SK-N-SH (cell line): ENCODE results near the gene NEU2. TPM values are rescaled to one million over a fixed set of nuclear protein-coding genes. Genes with fewer than 3 reads are reported as not detected.

Experiments used
- CTCF ChIA-PET: fragments of 300-600, 350-600 bp; formaldehyde crosslinking; extraction: SDS; loops from one replicate; lab custom pipeline; 2021; lab: Yijun Ruan, JAX
- POLR2A ChIA-PET: fragments of 350-600 bp; sonication (Branson Sonifier 250); formaldehyde crosslinking; extraction: SDS; loops from one replicate; lab custom pipeline; 2020; ENCODE audit warnings: antibody characterized with exemption, inconsistent platforms; lab: Yijun Ruan, JAX
- DNase-seq: peaks from one replicate; pipeline ENCODE4 v3.0.0; 2012
- H2AFZ ChIP-seq: fragments of 200-600 bp; sonication (generic); 2 replicates; pipeline ENCODE4 v1.8.1; 2016; ENCODE audit warnings: antibody characterized with exemption, mild to moderate bottlenecking, low read depth
- H3F3A ChIP-seq: fragments of 200-600 bp; sonication (generic); replicated peaks from 2 replicates; pipeline ENCODE3; 2016; ENCODE audit warnings: antibody characterized with exemption, mild to moderate bottlenecking; ENCODE audit not compliant: insufficient read depth
- H3K27ac ChIP-seq, 2 experiments: fragments of 200-500 bp in 1 of 2; fragments of 200-600 bp in 1 of 2; sonication (Bioruptor generic) in 1 of 2; sonication (generic), shearing (Covaris generic) in 1 of 2; 2 replicates each; pipeline versions ENCODE4 v1.5.1 to v1.6.1; 2014 to 2016; ENCODE audit warnings: low read depth in 2 of 2, inconsistent platforms in 1 of 2, low read length in 1 of 2, mild to moderate bottlenecking in 1 of 2, mixed read lengths in 1 of 2
- H3K27me3 ChIP-seq: fragments of 200-600 bp; sonication (generic), shearing (Covaris generic); 2 replicates; pipeline ENCODE4 v1.6.1; 2016; ENCODE audit warnings: mixed run types; ENCODE audit not compliant: insufficient read depth
- H3K36me3 ChIP-seq, 2 experiments: fragments of 200-500 bp in 1 of 2; fragments of 200-600 bp in 1 of 2; sonication (Bioruptor generic) in 1 of 2; sonication (generic) in 1 of 2; replicated peaks in 1 of 2; 2 replicates each; pipeline versions ENCODE3 to v1.5.1; 2014 to 2016; ENCODE audit warnings: low read length in 1 of 2, mild to moderate bottlenecking in 1 of 2; ENCODE audit not compliant: insufficient read depth in 2 of 2, control insufficient read depth in 1 of 2
- H3K4me1 ChIP-seq, 2 experiments: fragments of 200-500 bp in 1 of 2; fragments of 200-600 bp in 1 of 2; sonication (Bioruptor generic) in 1 of 2; sonication (generic), shearing (Covaris generic) in 1 of 2; 2 replicates each; pipeline versions ENCODE4 v1.5.1 to v1.6.1; 2014 to 2016; ENCODE audit warnings: low read depth in 1 of 2, low read length in 1 of 2, mixed run types in 1 of 2; ENCODE audit not compliant: insufficient read depth in 2 of 2, control insufficient read depth in 1 of 2
- H3K4me2 ChIP-seq: fragments of 200-600 bp; sonication (generic), shearing (Covaris generic); 2 replicates; pipeline ENCODE4 v1.6.1; 2017; ENCODE audit warnings: mixed run types
- H3K4me3 ChIP-seq, 2 experiments: fragments of 200-500 bp in 1 of 2; fragments of 200-600 bp in 1 of 2; sonication (Bioruptor generic) in 1 of 2; sonication (generic), shearing (Covaris generic) in 1 of 2; 2 replicates each; pipeline versions ENCODE4 v1.5.1 to v1.8.1; 2014 to 2016; ENCODE audit warnings: low read depth in 2 of 2, inconsistent platforms in 1 of 2, low read length in 1 of 2, mild to moderate bottlenecking in 1 of 2, mixed read lengths in 1 of 2, moderate library complexity in 1 of 2
- H3K79me2 ChIP-seq: fragments of 200-600 bp; sonication (generic); 2 replicates; pipeline ENCODE4 v1.8.1; 2017; ENCODE audit warnings: mild to moderate bottlenecking; ENCODE audit not compliant: insufficient read depth
- H3K9ac ChIP-seq: fragments of 200-600 bp; sonication (generic); 2 replicates; pipeline ENCODE4 v1.6.1; 2017; ENCODE audit warnings: mixed run types
- H3K9me2 ChIP-seq: fragments of 200-600 bp; sonication (generic); 2 replicates; pipeline ENCODE4 v1.6.1; 2017; ENCODE audit warnings: mixed run types
- H3K9me3 ChIP-seq: fragments of 200-600 bp; sonication (generic); 2 replicates; pipeline ENCODE4 v1.6.1; 2017; ENCODE audit warnings: mixed run types, mild to moderate bottlenecking, moderate library complexity
- H4K20me1 ChIP-seq: fragments of 200-600 bp; sonication (generic); 2 replicates; pipeline ENCODE4 v1.6.1; 2017; ENCODE audit warnings: mild to moderate bottlenecking, mixed run types; ENCODE audit not compliant: insufficient read depth
- CHD2 ChIP-seq: fragments of 150-350 bp; IDR thresholded peaks from 2 replicates; pipeline ENCODE4 v1.6.1; 2018; ENCODE audit warnings: low read length; ENCODE audit not compliant: partially characterized antibody
- EZH2phosphoT487 ChIP-seq: fragments of 200-600 bp; sonication (generic); IDR thresholded peaks from 2 replicates; pipeline ENCODE4 v1.6.1; 2017; ENCODE audit warnings: low read depth, mixed run types, mild to moderate bottlenecking, antibody characterized with exemption, moderate library complexity, borderline replicate concordance
- FOSL2 ChIP-seq: IDR thresholded peaks from 2 replicates; pipeline ENCODE4 v1.4.0; 2012; ENCODE audit warnings: low read depth, mild to moderate bottlenecking, moderate library complexity, borderline replicate concordance
- FOXM1 ChIP-seq: IDR thresholded peaks from 2 replicates; pipeline ENCODE4 v1.4.0; 2012; ENCODE audit warnings: low read depth, mild to moderate bottlenecking
- GABPA ChIP-seq: IDR thresholded peaks from 2 replicates; pipeline ENCODE4 v1.4.0; 2012; ENCODE audit warnings: low read depth, mild to moderate bottlenecking
- GATA2 ChIP-seq: sonication (generic); formaldehyde crosslinking; IDR thresholded peaks from 2 replicates; pipeline ENCODE4 v1.5.0; 2020; ENCODE audit warnings: mild to moderate bottlenecking, missing genetic modification reagents
- JUND ChIP-seq: IDR thresholded peaks from 2 replicates; pipeline ENCODE4 v1.4.0; 2012
- MEF2A ChIP-seq: IDR thresholded peaks from 2 replicates; pipeline ENCODE4 v1.4.0; 2012; ENCODE audit warnings: low read depth, borderline replicate concordance
- MXI1 ChIP-seq: IDR thresholded peaks from 2 replicates; pipeline ENCODE4 v1.6.1; 2012; ENCODE audit warnings: mild to moderate bottlenecking, low read depth, low read length, improper control_type of control experiment
- NRF1 ChIP-seq: IDR thresholded peaks from 2 replicates; pipeline ENCODE4 v1.6.1; 2012; ENCODE audit warnings: low read depth, mild to moderate bottlenecking, low read length
- POLR2AphosphoS5 ChIP-seq: IDR thresholded peaks from 2 replicates; pipeline ENCODE4 v1.6.1; 2012; ENCODE audit warnings: low read depth, low read length
- RAD21 ChIP-seq: IDR thresholded peaks from 2 replicates; pipeline ENCODE4 v1.6.1; 2012; ENCODE audit warnings: mild to moderate bottlenecking, low read length
- RCOR1 ChIP-seq: fragments of 150-350 bp; IDR thresholded peaks from 2 replicates; pipeline ENCODE4 v1.6.1; 2017; ENCODE audit warnings: antibody characterized with exemption, low read length
- RXRA ChIP-seq: IDR thresholded peaks from 2 replicates; pipeline ENCODE4 v1.4.0; 2012; ENCODE audit warnings: low read depth, mild to moderate bottlenecking, borderline replicate concordance
- TAF1 ChIP-seq: IDR thresholded peaks from 2 replicates; pipeline ENCODE4 v1.6.1; 2012; ENCODE audit warnings: low read depth, mild to moderate bottlenecking, low read length, moderate library complexity, borderline replicate concordance
- USF1 ChIP-seq: IDR thresholded peaks from 2 replicates; pipeline ENCODE4 v1.4.0; 2012; ENCODE audit warnings: low read depth, borderline replicate concordance
- USF2 ChIP-seq: fragments of 150-350 bp; IDR thresholded peaks from 2 replicates; pipeline ENCODE4 v1.6.1; 2017; ENCODE audit warnings: antibody characterized with exemption, low read length, low read depth, borderline replicate concordance
- WGBS: methylation state at CpG from one replicate; pipeline ENCODE4 v1.1.6; 2017; ENCODE audit warnings: low lambda C conversion rate; 5-methylcytosine and 5-hydroxymethylcytosine counted together
- polyA plus RNA-seq, 3 experiments: library from polyadenylated mRNA; depleted of rRNA; stranded (reverse); fragments of >200 nt; gene quantifications; 2 replicates each; pipeline ENCODE4 v1.2.3, GENCODE V29; 2012
- TF ChIP-seq, protein P1 (sequence below): IDR thresholded peaks from 2 replicates; pipeline ENCODE4 v1.4.0; 2012; ENCODE audit warnings: low read depth
- TF ChIP-seq, protein P2 (sequence below): fragments of 200-600 bp; sonication (generic); IDR thresholded peaks from 2 replicates; pipeline ENCODE4 v1.6.1; 2017; ENCODE audit warnings: antibody characterized with exemption, mild to moderate bottlenecking, moderate library complexity
- TF ChIP-seq, protein P3 (sequence below): fragments of 150-350 bp; IDR thresholded peaks from 2 replicates; pipeline ENCODE4 v1.6.1; 2016; ENCODE audit warnings: mild to moderate bottlenecking, low read depth, low read length

Gene NEU2
- polyA plus RNA-seq, 1 of the 3 experiments (the other 2 are of a cell fraction) = not detected

DNA sequence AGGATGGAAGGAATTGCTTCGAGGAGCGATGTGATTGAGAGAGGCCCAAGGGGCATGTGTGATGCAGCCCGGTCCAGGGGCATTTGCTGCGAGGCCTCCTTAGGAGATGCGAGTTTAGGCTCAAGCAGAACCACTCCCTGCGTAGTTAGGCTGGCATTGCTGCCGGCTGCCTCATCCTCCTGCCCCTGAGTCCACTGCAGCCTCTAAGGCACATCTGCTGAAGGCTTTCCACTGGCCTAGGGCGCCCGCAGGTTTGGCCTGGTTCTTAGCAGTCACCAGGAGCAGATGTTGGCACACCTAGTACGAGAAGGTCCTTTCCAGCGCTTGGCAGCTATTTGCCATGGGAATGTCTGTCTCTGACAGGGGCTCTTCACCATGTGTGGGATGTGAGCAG is 48.4 kb downstream of the NEU2 start:
- Histone ChIP-seq H3F3A (no peaks in the 10 kb centered on the region), H3K4me1 (no peaks in the 10 kb centered on the region), H3K27ac (no peak overlapping the region), H2AFZ (no peak overlapping the region), H3K9ac (no peak overlapping the region), H4K20me1 (no peaks in the 10 kb centered on the region), H3K27me3 (no peaks in the 10 kb centered on the region; the same call in 1 of the 2 replicates), H3K4me3 (no peak overlapping the region), H3K9me2 (no peaks in the 10 kb centered on the region), H3K9me3 (no peaks in the 10 kb centered on the region), H3K79me2 (no peaks in the 10 kb centered on the region), H3K36me3 (no peaks in the 10 kb centered on the region), H3K4me2 (no peak overlapping the region)
- TF ChIP-seq, protein P1, sequence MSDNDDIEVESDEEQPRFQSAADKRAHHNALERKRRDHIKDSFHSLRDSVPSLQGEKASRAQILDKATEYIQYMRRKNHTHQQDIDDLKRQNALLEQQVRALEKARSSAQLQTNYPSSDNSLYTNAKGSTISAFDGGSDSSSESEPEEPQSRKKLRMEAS = no peak
- TF ChIP-seq, protein P2, sequence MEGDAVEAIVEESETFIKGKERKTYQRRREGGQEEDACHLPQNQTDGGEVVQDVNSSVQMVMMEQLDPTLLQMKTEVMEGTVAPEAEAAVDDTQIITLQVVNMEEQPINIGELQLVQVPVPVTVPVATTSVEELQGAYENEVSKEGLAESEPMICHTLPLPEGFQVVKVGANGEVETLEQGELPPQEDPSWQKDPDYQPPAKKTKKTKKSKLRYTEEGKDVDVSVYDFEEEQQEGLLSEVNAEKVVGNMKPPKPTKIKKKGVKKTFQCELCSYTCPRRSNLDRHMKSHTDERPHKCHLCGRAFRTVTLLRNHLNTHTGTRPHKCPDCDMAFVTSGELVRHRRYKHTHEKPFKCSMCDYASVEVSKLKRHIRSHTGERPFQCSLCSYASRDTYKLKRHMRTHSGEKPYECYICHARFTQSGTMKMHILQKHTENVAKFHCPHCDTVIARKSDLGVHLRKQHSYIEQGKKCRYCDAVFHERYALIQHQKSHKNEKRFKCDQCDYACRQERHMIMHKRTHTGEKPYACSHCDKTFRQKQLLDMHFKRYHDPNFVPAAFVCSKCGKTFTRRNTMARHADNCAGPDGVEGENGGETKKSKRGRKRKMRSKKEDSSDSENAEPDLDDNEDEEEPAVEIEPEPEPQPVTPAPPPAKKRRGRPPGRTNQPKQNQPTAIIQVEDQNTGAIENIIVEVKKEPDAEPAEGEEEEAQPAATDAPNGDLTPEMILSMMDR = no peak
- TF ChIP-seq FOSL2 (no peak), TAF1 (no peak), MXI1 (no peak), FOXM1 (no peak), EZH2phosphoT487 (no peak), USF2 (no peak), POLR2AphosphoS5 (no peak), GATA2 (CRISPR knock-in tag) (no peak), USF1 (no peak), MEF2A (no peak), RAD21 (no peak), GABPA (no peak), CHD2 (no peak), RXRA (no peak), NRF1 (no peak), RCOR1 (no peak), JUND (no peak)
- TF ChIP-seq, protein P3, sequence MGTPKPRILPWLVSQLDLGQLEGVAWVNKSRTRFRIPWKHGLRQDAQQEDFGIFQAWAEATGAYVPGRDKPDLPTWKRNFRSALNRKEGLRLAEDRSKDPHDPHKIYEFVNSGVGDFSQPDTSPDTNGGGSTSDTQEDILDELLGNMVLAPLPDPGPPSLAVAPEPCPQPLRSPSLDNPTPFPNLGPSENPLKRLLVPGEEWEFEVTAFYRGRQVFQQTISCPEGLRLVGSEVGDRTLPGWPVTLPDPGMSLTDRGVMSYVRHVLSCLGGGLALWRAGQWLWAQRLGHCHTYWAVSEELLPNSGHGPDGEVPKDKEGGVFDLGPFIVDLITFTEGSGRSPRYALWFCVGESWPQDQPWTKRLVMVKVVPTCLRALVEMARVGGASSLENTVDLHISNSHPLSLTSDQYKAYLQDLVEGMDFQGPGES = no peak
- DNase-seq = no peak
- ChIA-PET POLR2A (no interaction called here), CTCF (interaction anchor here (1.9 kb wide), 1 partner anchor 27 kb away, joined by 8 read pairs; no protein-coding TSS in a partner anchor)
- WGBS = 74% methylated on average over 5 of the region's 11 CpGs
